NCI-H2081 treated with DMSO at 0.1 percent for 48 hours (cell line): ENCODE results near the gene PTX4.

Experiments
- DNase-seq: peaks from one replicate; lab custom pipeline; 2025; lab: John Stamatoyannopoulos, UW

PTX4 gene

DNA sequence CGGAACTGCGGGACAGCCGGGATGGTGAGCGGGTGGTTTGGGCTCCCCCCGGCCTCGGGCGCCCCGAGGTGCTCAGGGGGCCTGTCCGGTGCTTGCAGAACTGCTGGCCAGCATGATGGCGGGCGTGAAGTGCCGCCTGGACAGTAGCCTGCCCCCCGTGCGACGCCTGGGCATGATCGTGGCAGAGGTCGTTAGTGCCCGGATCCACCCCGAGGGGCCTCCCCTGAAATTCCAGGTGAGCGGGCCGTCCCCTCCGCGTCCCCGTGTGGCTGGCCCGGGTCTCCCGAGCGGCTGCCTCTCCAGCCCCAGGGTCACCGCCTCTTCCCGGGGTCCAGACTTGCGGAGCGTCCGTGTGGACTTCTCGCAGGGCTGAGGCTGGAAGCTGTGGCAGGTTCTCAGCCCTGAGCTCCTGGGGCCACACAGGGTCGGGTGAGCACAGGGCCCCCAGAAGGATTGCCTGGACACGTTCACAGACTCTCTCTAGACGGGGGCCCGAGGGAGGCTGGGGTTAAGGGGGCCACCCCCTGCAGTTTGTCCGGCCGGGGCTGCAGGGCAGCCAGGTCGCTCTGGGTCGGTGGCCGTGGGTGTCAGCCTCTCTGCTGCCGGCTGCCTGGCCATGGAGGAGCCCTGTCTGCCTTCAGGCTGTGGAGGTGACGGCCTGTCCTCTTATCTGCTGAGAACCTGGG lies 11.9 kb upstream of the PTX4 start:
- DNase-seq: no peak

DNA sequence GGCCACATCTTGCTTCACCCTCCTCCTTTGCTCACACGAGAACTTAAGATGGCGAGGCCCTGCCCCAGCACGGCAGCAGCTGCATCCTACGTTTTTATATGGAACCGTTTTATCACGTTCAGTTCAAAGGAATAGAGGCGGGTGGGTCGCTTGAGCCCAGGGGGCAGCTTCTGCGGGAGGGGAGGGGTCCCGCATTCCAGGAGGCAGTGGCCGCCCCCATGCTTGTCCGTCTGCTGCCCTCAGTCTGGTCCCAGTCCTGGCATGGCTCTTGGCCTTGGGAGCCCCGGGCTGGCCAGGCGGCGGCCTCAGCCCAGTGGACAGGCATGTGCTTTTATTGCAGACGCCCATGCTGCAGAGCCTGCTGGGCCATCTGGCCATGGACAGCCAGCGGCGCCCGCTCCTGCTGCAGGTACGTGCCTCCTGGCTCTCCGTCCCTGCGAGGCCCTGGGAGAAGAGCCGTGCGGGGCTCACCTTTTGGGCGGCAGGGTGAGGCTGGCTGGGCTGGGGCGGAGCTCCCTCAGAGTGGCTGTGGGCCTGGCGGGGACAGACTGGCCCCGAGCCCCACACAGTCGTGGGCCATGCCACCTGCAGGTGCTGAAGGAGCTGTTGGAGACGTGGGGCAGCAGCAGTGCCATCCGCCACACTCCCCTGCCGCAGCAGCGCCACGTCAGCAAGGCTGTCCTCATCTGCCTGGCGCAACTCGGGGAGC lies 11.2 kb upstream of the PTX4 start:
- DNase-seq: no peak

DNA sequence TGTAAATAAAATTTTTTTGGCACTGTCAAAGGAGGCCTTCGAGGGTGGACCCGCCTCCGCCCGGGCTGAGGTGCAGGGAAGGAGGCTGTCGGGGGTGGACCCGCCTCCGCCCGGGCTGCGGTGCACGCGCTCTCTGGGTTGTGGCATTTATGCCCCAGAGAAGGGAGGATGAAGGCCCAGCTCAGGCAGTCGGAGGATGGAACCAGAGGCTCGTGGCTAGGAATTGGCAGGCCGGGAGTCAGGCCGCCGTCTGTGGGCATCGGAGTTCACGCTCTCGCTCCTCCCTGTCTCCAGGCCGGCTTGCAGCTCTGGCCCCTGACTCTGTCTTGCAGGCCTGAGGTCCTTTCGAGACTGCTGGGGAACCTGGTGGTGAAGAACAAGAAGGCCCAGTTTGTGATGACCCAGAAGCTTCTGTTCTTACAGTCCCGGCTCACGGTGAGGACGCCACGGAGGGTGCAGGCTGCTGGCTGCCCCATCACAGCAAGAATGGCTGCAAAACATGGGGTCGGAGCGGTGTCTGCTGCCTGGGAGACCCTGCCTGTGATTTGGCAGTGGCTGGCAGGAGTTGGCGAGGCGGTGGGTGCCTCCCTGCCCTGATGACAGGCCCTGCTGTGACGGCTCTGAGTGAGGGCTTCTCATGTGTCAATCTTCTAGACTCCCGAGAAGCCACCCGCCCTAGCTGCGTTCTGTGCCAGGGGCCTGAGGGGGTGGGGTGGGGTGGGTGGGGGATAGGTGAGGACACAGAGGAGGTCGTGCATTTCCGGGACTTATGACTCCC lies 10.3 kb upstream of the PTX4 start:
- DNase-seq: no peak

DNA sequence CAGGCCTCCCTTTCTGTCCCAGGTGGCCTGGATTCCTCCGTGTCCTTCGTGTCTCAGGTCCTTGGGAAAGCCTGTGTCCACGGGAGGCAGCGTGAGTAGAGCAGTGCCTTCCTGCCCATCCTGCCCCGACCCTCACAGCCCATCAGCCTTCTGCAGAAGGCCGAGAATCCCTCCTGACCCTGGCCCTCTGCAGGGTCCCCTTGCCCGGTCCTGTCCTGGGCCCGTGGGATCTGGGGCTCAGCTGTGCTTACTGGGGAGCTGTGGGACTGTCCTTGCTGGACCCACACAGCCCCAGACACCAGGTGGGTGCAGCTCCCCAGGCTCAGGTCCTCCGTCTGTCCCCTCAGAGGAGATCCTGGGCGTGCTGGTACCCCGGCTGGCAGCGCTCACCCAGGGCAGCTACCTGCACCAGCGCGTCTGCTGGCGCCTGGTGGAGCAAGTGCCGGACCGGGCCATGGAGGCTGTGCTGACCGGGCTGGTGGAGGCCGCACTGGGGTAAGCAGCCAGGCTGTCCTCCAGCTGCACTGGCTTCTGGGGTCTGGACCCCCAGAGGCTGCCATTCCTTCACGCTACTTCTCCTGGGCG lies 8.4 kb upstream of the PTX4 start:
- DNase-seq: no peak

DNA sequence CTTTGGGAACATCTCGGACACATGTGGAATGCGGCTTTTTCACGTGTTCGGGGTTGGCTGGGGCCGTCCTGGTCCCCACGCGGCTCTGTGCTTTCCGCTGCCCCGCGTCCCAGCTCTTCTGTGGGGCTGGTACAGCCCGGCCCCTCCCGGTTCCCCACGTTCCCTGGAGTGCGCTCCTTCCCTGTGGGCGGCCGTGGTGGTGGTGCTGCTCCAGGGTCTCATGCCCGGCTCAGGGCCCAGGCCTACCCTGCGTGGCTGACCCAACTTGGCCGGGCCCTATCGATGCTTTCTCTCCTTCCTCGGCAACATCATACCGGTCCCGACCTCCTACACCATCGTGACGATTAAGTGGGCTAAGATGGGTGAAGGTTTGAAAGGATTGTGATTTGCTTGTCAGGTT lies 7.7 kb upstream of the PTX4 start:
- DNase-seq: no peak

DNA sequence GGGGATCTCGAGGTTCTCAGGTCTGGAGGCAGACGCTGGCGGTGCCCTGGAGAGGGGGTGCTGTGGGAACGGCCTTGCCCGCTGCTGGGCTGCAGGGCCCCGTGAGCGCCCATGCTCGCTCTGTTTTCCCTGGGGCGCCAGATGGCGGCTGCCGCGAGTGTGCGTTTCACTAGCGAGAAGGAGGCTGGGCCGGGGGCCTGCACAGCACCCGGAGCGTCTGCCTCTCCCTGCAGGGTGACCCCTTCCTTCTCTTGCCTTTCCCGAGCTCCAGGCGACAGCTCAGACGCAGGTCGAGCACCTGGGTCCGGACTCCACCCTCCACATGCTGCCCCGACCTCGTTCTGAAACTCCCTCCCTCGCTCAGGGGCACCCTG lies 7.1 kb upstream of the PTX4 start:
- no peak for DNase-seq

DNA sequence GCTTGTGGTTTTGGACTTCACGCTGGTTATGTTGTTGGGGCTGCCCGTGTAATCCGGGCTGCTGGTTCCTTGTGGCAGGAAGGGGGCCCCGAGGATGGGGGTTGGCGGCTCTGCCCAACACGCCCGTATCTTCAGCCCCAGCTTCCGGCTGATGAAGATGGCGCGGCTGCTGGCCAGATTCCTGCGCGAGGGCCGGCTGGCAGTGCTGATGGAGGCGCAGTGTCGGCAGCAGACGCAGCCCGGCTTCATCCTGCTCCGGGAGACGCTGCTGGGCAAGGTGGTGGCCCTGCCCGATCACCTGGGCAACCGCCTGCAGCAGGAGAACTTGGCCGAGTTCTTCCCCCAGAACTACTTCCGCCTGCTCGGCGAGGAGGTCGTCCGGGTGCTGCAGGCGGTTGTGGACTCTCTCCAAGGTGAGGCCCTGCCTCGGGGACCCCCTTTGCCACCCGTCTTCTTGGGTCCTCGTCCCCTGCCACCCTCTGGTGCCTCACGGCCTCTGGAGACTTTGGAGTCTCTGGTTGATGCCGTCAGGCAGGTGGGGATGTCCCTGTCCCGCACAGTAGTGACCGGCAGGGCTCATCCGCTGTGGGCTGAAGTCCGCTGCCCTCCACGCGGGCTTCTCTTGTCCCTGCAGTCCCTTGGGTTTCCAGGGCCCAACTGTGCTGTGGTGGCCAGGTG lies 6.6 kb upstream of the PTX4 start:
- DNase-seq: no peak

DNA sequence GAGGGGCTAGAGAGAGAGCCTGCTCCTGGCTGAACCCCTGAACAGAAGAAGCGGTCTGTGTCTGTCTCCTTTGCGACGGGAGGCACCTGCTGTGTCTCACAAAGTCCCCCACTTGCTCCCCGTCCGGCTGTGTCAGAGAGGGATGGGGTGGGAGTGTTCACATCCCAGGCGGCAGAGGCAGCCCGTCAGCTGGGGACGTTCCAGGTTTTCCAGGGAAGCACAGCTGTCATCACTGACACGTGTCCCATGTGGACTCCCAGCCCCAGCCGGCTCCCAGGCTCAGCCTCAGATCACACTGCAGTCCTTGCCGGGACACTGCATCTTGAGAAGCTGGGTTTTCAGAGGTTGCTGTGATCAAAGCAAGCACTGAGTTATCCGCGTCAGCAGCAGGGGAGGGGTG lies 6.0 kb upstream of the PTX4 start:
- no peak for DNase-seq

DNA sequence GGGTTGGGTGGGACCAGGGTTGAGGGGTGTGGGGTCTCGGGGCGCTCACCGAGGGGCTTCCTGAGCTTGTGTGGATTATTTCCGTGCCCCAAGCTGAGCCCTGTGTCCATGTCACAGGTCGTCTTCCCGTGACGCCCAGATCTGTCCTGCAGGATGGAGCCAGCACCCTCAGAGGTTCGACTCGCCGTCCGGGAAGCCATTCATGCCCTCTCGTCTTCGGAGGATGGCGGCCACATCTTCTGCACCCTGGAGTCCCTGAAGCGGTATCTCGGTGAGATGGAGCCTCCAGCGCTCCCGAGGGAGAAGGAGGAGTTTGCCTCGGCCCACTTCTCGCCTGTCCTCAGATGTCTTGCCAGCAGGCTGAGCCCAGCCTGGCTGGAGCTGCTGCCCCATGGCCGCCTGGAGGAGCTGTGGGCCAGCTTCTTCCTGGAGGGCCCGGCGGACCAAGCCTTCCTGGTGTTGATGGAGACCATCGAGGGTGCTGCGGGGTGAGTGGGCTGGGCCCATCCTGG lies 5.4 kb upstream of the PTX4 start:
- no peak for DNase-seq

DNA sequence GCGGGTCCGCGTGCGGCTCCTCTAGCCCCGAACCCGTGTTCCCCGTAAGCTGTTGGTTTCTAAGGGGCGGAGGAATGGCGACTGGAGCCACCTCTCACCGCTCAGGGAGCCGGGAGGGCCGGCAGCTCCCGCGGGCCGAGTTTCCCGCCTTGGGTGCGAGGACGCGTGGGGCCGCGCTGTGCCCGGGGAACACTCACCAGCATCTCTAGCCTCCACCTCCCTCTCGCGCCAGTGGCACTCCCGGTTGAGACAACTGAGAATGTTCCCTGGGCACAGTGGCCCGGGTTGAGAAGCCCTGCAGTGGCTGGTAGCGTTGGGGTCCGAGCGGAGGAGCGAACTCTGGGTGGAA lies 5.0 kb upstream of the PTX4 start:
- DNase-seq: no peak

DNA sequence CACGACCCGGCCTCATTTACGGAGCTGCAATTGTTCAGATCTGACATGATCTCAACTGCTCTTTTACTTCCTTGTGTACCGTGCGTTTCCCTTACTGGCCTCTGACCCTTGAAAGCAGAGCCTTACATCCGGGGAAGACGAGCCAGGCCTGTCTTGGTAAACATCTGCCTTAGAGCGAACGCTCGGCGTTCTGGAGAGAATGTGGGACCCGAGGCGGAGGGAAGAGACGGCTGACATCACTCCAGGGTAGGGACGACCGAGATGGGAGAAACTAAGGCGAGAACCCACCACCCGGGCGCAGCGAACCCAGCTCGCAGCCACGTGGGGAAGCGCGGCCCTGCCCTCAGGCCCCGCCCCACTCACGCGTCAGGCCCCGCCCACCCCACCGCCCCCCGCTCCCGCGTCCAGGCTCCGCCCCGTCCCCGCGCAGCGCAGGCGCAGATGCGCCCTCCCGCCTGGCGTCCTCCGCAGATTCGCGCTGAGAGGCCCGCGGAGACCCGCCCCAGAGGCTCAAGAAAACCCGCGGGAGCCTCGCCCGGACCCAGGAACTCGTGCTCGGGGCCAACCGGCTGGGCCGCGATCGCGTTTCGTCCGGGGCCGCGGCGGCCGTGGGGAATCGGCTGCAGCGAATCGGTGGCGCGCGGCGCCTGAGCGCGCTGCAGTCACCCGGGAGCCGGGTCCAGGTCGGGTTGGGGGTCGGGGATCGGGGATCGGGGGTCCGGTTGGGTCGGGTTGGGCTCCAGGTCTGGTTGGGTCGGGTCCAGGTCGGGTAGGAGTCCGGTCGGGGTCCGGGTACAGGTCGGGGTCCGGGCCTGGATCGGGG lies 4.4 kb upstream of the PTX4 start, which contains the start of gene TELO2:
TELO2 (plus strand) TSS at position 438 of the 823 bp plus-strand sequence. CDS start 922 bp downstream, outside the sequence.
- DNase-seq: no peak

DNA sequence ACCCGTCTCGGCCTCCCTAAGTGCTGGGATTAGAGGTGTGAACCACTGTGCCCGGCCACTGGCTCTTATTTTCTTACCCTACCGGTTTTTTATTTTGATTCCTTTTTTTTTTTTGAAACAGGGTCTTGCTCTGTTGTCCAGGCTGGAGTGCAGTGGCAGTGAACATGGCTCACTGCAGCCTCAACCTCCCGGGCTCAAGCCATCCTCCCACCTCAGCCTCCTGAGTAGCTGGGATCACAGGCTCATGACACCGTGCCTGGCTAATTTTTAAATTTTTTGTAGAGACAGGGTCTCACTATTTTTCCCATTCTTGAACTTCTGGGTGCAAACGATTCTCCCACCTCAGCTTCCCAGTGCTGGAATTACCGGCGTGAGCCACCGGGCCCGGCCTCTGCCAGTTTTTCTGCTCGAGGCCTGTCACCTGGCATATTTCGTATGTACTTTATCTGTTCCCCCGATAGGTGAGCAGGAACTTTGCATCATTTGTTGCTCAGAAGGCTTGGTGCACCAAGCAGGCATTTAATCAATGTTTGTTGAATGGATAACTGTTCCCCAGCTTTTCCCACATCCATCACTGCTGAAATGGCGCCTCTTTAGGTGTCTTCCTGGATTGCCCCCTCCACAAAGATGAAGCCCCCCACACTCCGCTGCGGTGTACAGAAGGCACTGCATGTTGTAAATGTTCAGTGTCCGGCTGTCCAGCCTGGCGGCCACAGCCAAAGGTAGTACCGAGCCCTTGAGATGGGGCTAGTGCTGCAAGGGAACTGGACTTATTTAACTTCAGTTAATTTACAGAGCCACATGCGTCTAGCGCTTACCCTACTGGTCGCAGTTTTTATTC lies 3.6 kb upstream of the PTX4 start:
- DNase-seq: no peak

DNA sequence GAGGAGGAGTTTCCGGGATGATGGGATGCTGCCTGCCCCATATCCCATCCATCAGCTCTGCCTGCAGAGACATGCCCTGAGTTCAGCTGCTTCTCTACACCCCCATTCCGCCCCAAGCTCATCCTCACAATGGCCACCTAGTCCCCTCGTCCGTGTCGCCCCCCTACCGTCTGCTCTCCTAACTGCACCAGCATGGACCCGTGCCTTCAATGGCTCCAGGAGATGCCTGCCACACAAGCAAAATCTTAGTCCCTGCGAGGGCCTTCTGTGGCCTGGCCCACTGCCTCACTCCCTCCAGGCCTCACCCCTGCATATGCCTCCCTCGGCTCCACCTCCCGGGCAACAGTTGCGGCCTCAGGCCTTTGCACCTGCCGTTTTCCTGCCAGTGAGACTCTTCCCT lies 2.6 kb upstream of the PTX4 start:
- no peak for DNase-seq

DNA sequence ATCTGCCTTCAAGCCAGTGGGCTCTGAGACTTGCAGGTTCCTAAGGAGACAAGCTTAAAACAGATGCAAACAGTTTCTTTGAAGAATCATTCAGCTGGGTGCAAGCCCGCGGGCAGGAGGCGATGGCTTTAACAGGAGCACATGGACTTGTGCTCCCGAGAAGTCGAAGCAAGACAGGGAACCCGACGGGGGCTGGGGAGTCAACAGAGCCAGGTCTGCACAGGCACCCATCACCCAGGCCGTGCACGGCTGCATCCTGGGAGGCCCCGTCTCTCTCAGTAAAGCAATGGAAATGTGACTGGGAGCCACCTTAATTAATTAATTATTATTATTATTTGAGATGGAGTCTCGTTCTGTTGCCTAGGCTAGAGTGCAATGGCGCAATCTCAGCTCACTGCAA lies 333 bp upstream of the PTX4 start:
- no peak for DNase-seq

DNA sequence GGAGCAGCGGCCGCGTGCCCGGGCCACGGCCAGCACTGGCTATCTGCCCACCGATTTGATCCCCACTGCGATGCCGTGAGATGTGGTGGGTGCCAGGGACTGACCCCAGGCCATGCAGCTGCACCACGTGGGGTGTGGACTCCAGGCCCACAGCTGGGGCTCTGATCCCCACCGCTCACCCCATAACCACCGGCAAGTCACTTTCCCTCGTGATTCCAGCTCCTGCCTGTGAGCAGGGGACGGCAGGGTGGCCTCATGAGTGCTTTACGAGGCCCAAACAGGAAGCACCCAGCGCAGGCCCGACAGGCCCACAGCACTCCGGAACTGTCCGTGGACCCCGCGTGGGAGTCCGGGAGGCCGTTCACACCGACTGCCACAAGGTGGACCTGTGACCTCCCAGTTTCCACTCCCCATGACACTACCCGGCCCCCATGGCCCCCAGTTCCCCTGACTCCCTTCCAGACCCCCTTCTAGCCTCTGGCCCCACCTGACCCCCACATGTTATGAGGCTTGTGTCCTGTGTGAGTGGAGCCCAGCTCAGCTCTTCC lies 616 bp downstream of the PTX4 start:
- no peak for DNase-seq

DNA sequence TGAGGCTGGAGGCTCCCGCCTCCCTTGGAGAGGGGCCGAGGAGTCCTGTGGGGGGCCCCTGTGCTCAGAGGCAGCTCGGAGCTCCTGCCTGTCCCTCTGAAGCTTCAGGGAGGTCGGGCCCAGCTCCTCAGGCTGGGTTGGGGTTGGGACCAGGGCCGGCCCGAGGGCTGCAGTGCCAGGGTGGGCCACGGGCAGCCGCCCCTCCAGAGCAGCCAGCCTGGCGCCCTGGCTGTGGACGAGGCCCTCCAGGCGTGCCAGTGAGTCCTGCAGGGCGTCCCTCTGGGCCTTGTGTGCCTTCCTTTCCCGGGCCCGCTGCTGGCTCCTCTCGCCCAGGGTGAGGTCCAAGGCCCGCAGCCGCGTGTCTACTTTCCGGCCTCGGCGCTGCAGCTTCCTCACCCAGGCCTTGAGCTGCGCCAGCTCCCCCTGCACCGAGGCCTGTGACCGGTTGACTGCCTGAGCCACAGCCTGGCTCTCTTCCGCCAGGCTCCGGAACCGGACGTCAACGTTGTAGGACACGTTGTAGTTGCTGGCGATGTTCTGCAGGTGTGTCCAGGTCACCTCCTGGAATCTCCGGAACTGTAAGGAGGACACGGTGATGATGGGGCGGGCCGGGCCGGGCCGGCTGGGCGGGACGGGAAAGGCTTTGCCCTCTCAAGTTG lies 1.2 kb downstream of the PTX4 start:
- DNase-seq: no peak

DNA sequence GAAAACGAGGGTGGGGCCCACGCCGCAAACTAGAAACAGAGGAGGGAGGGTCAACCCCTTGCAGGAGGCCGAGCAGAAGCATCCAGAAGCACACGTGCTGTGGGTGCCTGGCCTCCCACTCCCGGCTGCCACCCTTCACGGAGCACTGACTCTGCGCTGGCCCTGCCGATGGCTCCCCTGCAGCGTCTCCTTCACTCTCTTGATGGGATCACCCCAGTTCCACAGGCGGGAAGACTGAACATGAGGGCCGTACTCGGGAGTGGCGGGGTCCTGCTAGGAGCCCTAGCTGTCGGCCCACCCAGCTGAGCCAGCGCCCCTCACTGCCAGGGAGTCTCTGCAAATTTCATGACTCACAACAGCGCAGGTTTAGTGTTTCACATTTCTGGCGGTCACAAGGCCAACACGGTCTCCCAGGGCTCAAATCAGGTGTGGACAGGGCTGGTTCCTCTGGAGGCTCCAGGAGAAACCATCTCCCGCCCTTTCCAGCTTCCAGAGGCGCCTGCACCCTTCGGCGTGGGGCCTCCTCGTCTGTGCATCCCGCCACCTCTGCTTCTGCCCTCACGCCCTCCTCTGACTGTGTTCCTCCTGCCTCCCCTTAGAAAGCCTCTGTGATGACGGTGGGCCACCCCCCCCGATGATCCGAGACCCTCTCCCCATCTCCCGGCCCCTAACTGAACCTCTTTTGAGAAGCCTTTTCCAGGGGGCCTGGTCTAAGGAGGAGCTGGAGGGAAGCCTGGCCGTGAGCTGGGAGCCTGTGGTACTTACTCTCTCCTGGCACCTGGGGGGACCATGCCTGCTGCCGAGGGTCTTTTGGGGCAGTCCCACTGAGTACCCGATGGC lies 2.0 kb downstream of the PTX4 start:
- DNase-seq: no peak

DNA sequence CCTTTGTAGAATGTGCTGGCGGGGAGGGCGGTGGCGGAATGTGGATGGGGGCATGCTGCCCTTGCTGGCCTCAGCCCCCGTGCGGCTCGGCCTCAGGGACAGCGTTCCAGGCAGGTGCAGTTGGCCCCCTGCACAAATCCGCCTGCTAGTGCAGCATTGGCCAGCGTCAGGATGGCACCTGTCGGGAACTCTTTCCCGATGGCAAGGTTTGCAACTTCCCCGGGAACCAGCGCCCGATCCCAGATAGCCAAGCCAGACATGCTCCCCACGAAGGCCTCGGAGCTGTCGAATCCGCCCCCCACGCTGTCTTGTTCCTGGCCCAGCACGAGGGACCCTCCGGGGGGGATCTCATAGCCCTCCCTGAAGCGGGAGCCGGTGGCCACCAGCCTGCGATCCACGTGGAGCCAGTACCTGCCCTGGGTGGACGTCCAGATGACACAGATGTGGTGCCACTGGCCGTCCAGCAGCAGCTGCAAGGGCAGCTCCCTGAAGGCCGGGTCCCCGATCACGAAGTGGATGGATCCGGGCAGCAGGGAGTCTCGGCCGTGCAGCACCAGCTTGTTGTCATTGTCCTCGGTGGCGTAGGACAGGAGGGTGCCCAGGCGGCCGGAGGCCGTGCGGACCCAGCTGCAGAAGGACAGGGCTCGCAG lies 2.8 kb downstream of the PTX4 start:
- no peak for DNase-seq
